Measurements from ENCODE around the gene BMPR1A.

- TF ChIP-seq CTCF (IDR thresholded peaks at IDR 0.05) (no peak), POLR2A (IDR thresholded peaks at IDR 0.05) (no peak), EP300 (IDR thresholded peaks at IDR 0.05; ENCODE audit: low read depth) (no peak)
Measured at GRCh38 chr10:86819567-86819966, 63.1 kb downstream of the BMPR1A start.
